Occipital lobe (tissue), 2 donors: ENCODE measurements around the gene SLC29A4. TPM values are rescaled to one million over a fixed set of nuclear protein-coding genes. Genes with fewer than 3 reads are reported as not detected.

Source experiments
- DNase-seq: peaks from one replicate; lab custom pipeline; 2025; lab: John Stamatoyannopoulos, UW
- total RNA-seq: library from RNA; depleted of rRNA; stranded (reverse); fragments of >200 nt; gene quantifications from one replicate; pipeline ENCODE4 v1.2.3, GENCODE V29; 2014

The SLC29A4 gene
- total RNA-seq, 1 donor from 2014 or later = 16.1 TPM

DNA sequence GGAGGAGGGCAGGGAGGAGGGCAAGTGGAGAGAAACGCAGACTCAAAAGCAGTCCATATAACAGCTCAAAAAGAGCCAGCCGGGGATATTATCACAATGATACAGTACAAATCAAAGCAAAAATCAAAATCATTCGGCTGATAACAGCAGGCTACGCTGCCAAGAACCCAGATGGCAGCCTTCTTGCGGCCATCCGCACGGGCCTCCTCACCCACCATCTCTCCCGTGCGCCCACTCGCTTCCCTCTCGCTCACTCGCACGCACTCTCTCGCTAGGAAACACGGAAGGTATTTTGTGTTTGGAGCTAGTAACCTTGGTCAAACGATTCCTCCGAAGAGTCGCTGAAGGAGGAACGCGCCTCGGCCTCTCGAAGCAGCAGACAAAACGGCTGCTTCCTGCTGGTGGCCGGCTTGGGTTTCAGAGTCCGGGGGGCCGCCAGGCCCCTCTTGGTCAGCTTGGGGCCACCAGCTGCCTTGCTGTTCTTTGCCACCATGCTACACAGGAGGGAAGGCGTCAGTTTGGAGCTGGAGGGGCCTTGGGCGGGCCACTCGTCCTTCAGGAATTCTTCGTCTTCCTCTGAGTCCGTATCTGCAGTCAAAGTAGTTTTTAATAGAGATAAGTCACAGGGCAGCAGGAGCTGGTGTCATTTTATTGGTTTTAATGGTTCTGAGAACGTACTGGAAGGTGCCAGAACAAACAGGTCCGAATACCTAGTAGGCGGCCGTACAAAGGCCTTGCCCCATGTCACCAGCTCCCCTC is 68.9 kb downstream of the SLC29A4 start:
- no peak for DNase-seq

DNA sequence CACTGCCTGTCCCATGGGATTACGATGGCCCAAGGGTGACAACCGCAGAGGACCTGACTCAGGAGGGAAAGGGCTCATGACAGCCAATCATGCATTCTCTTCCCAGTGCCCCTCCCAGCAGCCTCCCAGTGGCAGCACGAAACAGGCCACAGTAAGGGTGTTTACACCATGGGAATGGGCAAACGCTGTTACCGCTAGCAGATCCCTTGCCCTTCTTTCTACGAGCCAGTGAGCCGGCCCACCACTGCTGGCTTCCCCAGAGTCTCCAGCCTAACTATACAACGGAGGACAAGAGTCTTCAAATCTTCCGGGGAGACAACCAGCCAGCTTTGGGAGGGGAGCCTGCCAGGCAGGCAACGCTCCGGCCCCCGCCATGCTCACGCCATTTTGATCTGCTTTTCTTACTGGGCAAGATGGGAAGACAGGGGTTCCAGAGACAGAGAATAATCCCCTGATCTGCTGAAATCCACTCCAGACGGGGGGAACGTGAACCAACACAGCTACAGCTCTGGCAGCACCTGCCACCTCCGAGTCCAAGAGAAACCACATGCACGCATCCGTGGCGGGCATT is 69.8 kb downstream of the SLC29A4 start:
- no peak for DNase-seq

DNA sequence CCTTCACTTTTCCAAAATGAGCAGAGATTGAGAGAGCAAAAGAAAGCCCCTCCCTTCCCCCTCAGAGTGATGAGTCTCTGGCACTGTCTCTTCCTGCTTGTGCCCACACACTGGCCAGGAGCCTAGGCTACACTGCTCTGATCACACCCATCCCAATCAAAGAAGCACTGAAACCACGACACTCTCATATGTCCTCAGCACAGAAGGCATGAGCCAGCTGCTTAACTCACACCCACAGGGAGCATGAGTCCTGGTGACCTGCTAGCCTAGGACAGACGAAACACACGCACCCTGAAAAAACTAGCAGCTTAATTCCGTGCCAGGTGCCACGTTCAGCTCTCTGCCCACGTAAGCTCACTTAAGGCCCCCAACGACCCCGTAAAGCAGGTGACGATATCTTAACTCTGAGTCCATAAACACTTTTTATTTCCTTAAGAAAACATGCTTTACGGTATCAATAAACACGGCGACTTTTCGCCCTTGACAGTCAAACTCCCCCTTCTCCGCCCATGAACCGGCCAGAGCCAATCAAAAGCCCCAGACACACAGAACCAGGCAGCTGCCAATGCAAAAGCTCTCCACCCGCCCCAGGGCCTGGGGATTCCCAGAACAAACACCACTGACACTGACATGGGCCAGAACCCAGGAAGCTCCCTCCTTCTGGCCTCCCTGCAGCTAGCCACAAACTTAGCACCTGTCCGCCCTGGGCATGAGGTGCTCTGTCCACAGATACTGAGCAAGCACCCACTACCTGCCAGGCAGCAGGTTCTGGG is 71.9 kb downstream of the SLC29A4 start:
- no peak for DNase-seq

Other genes starting within 250 kb of the SLC29A4 start
- gene RBAK, start 237.1 kb upstream of the SLC29A4 start, total RNA-seq = 15.6 TPM
- gene WIPI2, start 92.7 kb upstream of the SLC29A4 start, total RNA-seq = 46.6 TPM
- gene TNRC18, start 140.9 kb downstream of the SLC29A4 start, total RNA-seq = 50.1 TPM
- 3.6 TPM for gene FBXL18, start 230.9 kb downstream of the SLC29A4 start, total RNA-seq
- gene ACTB, start 247.7 kb downstream of the SLC29A4 start, total RNA-seq = 1,571 TPM